ENCODE data around the gene CFAP45. TPM values are rescaled to one million over a fixed set of nuclear protein-coding genes. Genes with fewer than 3 reads are reported as not detected.
A peak's percentile ranks its signal among the peaks of the same experiment; 100 is the strongest.

The CFAP45 gene, protein sequence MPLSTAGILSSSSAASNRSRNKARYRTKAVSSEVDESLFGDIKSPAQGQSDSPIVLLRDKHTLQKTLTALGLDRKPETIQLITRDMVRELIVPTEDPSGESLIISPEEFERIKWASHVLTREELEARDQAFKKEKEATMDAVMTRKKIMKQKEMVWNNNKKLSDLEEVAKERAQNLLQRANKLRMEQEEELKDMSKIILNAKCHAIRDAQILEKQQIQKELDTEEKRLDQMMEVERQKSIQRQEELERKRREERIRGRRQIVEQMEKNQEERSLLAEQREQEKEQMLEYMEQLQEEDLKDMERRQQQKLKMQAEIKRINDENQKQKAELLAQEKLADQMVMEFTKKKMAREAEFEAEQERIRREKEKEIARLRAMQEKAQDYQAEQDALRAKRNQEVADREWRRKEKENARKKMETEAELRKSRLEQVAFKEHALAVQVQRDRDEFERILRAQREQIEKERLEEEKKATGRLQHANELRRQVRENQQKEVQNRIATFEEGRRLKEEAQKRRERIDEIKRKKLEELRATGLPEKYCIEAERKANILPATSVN
- 0.20 and 1.0 TPM in 2 replicates for total RNA-seq (2014; rRNA removed; shearing (Covaris generic))

DNA sequence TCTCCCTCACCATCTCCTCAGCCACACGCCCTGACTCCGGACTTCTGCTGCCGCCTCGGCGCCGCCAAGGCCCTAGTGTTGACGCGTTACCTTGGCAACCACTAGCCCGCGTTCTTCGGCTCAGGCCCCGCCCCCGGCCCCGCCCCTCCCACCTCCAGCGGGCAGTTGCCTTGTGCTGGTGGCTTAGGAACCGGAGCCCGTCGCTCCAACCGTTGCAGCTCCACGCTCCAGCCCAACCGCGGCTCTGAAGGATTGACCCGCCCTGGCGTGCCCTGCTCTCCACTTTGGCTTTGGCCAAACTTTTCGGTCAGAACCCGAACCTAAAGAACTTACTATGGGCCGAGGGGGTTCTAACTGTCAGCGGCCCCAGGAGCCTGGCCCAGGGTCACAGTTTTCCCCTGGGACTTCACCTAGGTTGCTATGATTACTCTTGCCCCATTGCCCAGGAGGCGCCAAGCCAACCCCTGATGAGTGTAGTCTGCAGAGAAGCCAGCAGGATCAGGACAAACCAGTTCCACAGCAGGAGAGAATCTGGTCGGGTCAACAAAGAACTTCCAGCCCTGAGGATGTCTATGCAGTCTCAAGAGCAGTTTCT lies at the start of gene CFAP45:
TSS of gene CFAP45 (minus strand) at position 80 of the 595 bp plus-strand sequence. CDS start at position 13, 67 bp downstream.
- DNase-seq (ENCODE audit: low read depth): peak; percentile 73

- no peak for DNase-seq (ENCODE audit: low read depth)
Observed at GRCh38 chr1:159949123-159949522, 49.2 kb upstream of the CFAP45 start.

GRCh38 chr1:159947942-159948341 lies 48.0 kb upstream of the CFAP45 start:
- no peak for DNase-seq (ENCODE audit: low read depth)

DNA sequence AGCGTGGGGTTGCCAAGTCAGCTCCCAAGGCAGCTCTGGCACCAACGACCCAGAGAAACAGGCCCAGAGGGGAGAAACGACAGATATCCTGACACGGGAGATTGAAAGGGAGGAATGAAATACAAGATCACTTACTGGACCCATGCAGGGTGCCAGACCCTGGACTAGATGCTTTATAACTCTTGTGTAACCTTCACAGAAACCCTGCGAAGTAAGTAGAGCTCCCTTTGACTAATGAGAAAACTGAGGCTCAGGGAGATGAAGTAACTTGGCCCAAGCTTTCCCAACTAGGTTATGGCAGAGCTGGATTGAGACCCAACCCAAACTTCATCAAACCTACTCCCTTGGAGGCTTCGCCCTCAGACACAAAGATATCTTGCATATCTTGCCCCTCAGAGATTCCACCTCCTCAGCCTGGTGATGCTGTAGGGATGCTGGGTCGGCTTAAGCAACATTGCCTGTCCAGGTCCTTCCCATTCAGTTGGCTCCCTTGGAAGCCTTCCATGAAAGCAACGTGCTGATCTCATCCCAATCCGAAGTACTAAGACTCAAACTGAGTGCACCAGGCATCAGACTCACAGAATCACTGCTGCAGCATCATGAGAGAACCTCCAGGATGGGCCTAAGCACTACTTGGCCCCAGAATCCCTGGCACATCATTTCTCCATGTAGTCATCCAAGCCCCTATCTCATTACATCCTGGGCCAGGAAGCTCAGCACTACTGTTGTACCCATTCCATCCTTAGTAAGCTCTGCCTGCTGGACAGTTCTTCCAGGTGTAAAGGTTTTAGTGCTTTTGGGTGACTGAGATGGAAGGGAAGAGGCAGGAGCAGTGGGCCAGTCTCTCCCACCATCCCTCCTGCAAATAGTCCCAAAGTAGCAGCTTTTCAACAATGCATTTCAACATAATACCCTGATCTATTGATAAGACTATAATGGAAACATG lies 46.5 kb upstream of the CFAP45 start:
- no peak for DNase-seq (ENCODE audit: low read depth)

- DNase-seq (ENCODE audit: low read depth): peak; percentile 72
Observed at GRCh38 chr1:159945483-159946241, 45.7 kb upstream of the CFAP45 start, which contains the start of gene IGSF9. TSS of gene IGSF9 (minus strand) at chr1:159945613. CDS start at chr1:159943454, 2,159 bp downstream.

GRCh38 chr1:159944623-159945455 lies 44.9 kb upstream of the CFAP45 start:
- DNase-seq (ENCODE audit: low read depth): no peak

DNA sequence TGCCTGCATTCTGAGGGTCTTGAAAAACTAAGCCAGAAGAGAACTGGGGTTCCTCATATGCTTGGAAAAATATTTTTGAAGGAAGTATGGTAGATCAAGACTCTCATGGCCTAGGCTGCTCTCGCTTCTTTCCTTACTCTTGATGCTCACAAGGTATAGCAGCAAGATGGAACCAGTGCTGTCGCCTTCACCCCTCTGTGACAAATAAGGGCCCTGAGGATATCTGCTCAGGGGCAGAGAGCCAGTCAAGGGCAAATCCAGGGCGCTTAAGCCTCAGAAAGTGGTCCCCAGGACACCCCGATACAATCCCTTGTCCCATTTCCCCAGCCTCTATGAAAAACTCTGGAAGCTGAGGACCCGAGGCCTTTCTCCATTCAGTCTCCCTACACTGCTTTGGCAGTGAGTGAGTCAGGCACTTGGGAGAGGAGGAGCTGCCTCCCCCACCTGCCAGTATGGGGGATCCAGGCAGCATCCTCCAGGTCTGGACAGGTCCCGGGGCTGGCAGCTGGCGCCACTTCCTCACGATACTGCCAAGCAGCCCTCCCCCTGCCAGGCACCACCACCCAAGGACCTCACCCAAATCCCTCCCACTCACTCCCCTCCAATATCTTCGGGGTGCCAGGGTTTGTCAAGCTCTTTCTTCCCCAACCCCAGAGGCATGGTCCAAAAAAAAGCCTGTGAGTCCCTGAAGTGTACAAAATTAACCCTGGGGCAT lies 44.1 kb upstream of the CFAP45 start:
- DNase-seq (ENCODE audit: low read depth): no peak

- no peak for DNase-seq (ENCODE audit: low read depth)
Observed at GRCh38 chr1:159943278-159943640, 43.3 kb upstream of the CFAP45 start.

DNA sequence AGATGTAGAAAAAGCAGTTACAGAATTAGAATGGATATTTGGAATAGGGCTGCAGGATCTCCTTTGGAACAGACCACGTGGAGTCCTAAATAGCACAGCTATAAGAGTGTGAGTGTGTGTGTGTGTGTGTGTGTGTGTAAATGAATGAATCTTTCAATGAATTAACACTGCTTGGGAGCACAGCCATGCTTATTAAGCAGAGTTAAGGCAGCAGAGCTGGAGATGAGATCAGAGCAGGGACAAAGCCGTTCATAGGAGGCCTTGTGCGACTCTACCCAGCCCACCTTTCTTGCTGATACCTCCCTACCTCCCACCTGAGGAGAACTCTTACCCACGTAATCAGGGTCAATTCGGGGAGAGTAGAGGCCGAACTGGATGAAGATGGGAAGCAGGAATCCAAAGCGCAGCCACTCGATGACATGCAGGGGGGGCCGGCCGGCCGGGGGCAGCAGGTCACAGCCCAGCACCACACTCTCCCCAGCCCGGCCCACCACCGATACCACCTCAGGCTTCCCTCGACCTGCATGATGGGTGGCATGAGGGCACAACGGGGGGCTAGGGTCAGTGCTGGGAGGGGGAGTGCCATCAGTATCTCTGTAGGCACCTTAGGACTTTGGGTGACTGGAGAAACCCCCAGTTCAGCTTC lies 42.8 kb upstream of the CFAP45 start:
- DNase-seq (ENCODE audit: low read depth): no peak

DNA sequence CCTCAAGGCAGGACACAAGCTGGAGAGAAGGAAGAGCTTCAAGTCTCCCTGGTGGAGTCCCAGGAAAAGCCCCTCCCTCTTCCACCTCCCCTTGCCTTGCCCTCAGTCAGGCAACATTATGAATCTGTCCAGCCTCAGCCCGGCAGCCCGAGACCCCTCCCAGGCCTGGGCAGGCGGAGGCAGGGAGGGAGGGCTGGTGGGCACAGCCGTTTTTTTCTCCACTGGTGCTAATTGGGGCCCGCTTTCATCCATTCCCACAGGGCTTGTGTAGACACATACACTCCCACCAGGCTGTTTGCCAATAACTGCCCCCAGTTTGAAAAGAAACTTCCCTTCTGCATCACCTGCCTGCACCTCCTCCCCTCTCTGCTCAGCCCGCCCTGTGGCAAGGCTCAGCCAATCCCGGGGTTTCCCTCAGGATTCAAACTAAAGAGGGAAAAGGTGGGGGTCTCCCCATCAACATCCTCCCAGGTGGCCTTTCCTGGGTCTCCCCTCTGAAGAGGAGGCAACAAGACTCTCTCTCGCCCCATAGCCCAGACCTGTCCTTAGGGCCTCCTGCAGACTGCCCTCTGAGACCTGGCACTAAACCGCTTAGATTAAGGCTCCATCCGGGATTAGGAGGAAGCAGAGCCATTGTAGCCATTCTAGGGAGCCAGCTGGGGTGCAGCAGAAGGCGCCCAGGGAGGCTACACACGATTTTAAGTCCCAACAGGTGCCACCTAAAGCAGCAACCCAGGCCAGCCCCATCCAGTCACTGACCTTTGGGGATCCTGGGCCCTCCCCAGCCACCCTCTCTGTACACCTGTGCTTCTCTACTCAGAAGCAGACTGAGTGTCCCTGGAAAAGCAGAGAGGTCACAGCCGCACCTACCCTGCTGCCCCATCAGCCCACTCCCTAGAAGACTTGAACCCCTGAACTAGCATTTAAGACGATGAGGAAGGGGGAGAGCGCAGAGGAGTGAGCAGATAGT lies 41.9 kb upstream of the CFAP45 start:
- no peak for DNase-seq (ENCODE audit: low read depth)

DNA sequence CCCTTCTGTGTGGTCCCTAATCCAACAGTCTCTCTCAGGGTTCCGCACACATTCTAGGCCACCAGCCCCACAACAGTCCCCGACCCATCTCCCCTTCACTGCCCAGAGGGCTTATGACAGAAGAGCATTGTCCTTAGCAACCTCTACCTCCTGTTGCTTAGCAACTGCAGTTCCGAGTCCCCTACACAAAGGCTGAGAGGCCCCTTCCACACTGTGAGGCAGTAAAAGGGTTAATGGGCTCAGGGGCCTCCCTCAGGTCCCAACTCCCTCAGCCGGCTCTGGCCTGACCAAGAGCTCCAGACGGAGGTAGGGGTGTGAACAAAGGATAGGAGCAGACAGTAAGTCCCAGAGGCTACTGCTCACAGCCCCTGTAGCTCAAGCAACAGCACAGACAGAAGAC lies 41.2 kb upstream of the CFAP45 start:
- DNase-seq (ENCODE audit: low read depth): no peak

GRCh38 chr1:159940006-159940620 lies 40.1 kb upstream of the CFAP45 start:
- no peak for DNase-seq (ENCODE audit: low read depth)

DNA sequence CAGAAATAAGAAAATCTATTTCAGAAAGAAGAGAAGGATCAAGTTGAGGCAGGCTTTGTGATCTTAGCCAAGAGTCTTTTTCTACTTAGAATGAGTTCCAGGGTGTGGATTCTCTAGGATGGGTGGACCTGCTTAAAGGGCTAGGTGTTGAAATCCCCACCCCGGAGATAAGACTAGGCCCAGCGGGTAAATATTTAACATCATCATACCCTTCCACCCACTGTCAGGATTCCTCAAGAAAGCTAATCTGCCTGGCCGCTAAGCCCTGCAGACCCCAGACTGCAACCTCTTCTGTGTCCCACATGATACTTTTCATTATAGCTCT lies 39.7 kb upstream of the CFAP45 start:
- DNase-seq (ENCODE audit: low read depth): no peak

GRCh38 chr1:159938905-159939677 lies 39.1 kb upstream of the CFAP45 start:
- DNase-seq (ENCODE audit: low read depth): no peak

GRCh38 chr1:159938211-159938852 lies 38.4 kb upstream of the CFAP45 start:
- peak; percentile 58 for DNase-seq (ENCODE audit: low read depth)
